Endodermal cell (in vitro differentiated cells): Measurements from ENCODE around the gene SYT2. TPM values are rescaled to one million over a fixed set of nuclear protein-coding genes. Genes with fewer than 3 reads are reported as not detected.
"Not testable (repeated sequence)": the region's sequence is repeated elsewhere in the genome, so short reads cannot be mapped to it uniquely, and the experiment has no call there.

Experiments
- DNase-seq: peaks from one replicate; pipeline ENCODE4 v3.0.0-alpha.2; 2017
- H3K27ac ChIP-seq: 2 replicates; pipeline ENCODE4 v1.5.1; 2013; ENCODE audit warnings: mild to moderate bottlenecking, low read depth, low read length, moderate library complexity
- H3K27me3 ChIP-seq: 2 replicates; pipeline ENCODE4 v1.6.1; 2013; ENCODE audit warnings: mild to moderate bottlenecking, low read length, moderate library complexity; ENCODE audit not compliant: insufficient read depth, control insufficient read depth, poor library complexity, severe bottlenecking
- H3K36me3 ChIP-seq: 2 replicates; pipeline ENCODE4 v1.7.0; 2013; ENCODE audit warnings: mild to moderate bottlenecking, low read length, moderate library complexity; ENCODE audit not compliant: control insufficient read depth, insufficient read depth
- H3K4me1 ChIP-seq: one replicate; pipeline ENCODE4 v1.7.0; 2013; ENCODE audit warnings: low read length; ENCODE audit not compliant: control insufficient read depth, insufficient read depth
- H3K4me3 ChIP-seq: 2 replicates; pipeline ENCODE4 v1.5.1; 2013; ENCODE audit warnings: mild to moderate bottlenecking, low read length, moderate library complexity
- H3K9ac ChIP-seq: 2 replicates; pipeline ENCODE4 v1.6.1; 2013; ENCODE audit warnings: mild to moderate bottlenecking, low read length, moderate library complexity; ENCODE audit not compliant: poor library complexity, severe bottlenecking; ENCODE audit errors: extremely low read depth
- H3K9me3 ChIP-seq: 2 replicates; pipeline ENCODE4 v1.6.1; 2013; ENCODE audit warnings: mild to moderate bottlenecking, low read length, moderate library complexity; ENCODE audit not compliant: control insufficient read depth
- H3K27ac Mint-ChIP-seq: 2 replicates; pipeline ENCODE4 v1.8.0; 2020; ENCODE audit warnings: mixed read lengths
- H3K27me3 Mint-ChIP-seq: 2 replicates; pipeline ENCODE4 v1.8.0; 2021; ENCODE audit warnings: mild to moderate bottlenecking, mixed read lengths; ENCODE audit not compliant: insufficient read depth
- H3K36me3 Mint-ChIP-seq: 2 replicates; pipeline ENCODE4 v1.8.0; 2020; ENCODE audit warnings: low read depth, mixed read lengths
- H3K4me1 Mint-ChIP-seq: 2 replicates; pipeline ENCODE4 v1.8.0; 2020; ENCODE audit warnings: mixed read lengths
- H3K4me3 Mint-ChIP-seq: 2 replicates; pipeline ENCODE4 v1.8.0; 2020; ENCODE audit warnings: mild to moderate bottlenecking, moderate library complexity, mixed read lengths
- H3K9me3 Mint-ChIP-seq: 2 replicates; pipeline ENCODE4 v1.8.0; 2020; ENCODE audit warnings: mild to moderate bottlenecking, mixed read lengths
- WGBS, 2 experiments: methylation state at CpG; one replicate each; pipeline versions ENCODE4 v1.1.5 to v1.1.7; 2013; ENCODE audit warnings: missing lambda C conversion rate in 2 of 2, mixed read lengths in 1 of 2; ENCODE audit not compliant: insufficient coverage in 1 of 2, insufficient read length in 1 of 2; 5-methylcytosine and 5-hydroxymethylcytosine counted together
- total RNA-seq, 2 donors: library from RNA; stranded (reverse); fragmentation: NEBNext Ultra II Directional in 1 of 2; extraction: Animal tissue kit (Norgen Biotek cat#: 25700) in 1 of 2; gene quantifications; 2 replicates in 1 of 2; 3 replicates in 1 of 2; pipeline ENCODE4 v1.2.1, GENCODE V29; 2021
- TF ChIP-seq, protein P1 (sequence below): fragments of 200-600 bp; sonication (generic); conservative IDR thresholded peaks from 2 replicates; pipeline ENCODE4 v1.5.0; 2021; ENCODE audit warnings: antibody characterized with exemption, mild to moderate bottlenecking

The SYT2 gene
- total RNA-seq, 2 donors from 2014 or later = 2.9 to 4.4 TPM

GRCh38 chr1:202586018-202586821, 124.0 kb downstream of the SYT2 start:
- no peaks in the 10 kb centered on the region for H3K9me3 Mint-ChIP-seq
- H3K4me1 Mint-ChIP-seq = peaks cover 59% of the 10 kb centered on the region
- H3K36me3 Mint-ChIP-seq = no peaks in the 10 kb centered on the region
- peak overlapping the region; percentile 3 for H3K27ac ChIP-seq
- no peaks in the 10 kb centered on the region for H3K27me3 Mint-ChIP-seq
- no peaks in the 10 kb centered on the region for H3K36me3 ChIP-seq
- no peaks in the 10 kb centered on the region for H3K27me3 ChIP-seq
- no peak for DNase-seq
- peak overlapping the region; percentile 81 for H3K27ac Mint-ChIP-seq
- WGBS, 2 experiments = 83 to 86% methylated on average over 4 of the region's 4 CpGs
- no peak overlapping the region for H3K4me3 Mint-ChIP-seq
- peak overlapping the region; percentile 27 for H3K4me3 ChIP-seq
- H3K9ac ChIP-seq = peak overlapping the region; percentile 11
- H3K4me1 ChIP-seq = peaks cover 47% of the 10 kb centered on the region
- no peaks in the 10 kb centered on the region for H3K9me3 ChIP-seq
- TF ChIP-seq, protein P1, sequence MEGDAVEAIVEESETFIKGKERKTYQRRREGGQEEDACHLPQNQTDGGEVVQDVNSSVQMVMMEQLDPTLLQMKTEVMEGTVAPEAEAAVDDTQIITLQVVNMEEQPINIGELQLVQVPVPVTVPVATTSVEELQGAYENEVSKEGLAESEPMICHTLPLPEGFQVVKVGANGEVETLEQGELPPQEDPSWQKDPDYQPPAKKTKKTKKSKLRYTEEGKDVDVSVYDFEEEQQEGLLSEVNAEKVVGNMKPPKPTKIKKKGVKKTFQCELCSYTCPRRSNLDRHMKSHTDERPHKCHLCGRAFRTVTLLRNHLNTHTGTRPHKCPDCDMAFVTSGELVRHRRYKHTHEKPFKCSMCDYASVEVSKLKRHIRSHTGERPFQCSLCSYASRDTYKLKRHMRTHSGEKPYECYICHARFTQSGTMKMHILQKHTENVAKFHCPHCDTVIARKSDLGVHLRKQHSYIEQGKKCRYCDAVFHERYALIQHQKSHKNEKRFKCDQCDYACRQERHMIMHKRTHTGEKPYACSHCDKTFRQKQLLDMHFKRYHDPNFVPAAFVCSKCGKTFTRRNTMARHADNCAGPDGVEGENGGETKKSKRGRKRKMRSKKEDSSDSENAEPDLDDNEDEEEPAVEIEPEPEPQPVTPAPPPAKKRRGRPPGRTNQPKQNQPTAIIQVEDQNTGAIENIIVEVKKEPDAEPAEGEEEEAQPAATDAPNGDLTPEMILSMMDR = no peak

DNA sequence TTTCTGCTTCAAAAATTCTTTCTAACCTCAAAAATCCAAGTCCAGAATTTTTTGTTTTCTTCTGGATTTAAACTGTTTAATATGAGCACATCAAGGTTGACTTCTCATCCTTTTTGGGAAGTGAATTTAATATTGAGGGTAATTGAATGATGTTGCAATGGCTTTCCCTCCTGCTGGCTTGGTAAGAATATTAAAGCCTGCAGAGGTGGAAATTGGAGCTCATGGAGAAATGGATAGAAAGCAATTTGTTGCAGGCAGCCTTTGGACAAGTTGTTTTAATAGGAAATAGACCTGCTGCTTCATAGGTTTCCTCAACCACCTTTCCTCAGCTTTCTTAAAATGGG, 124.7 kb downstream of the SYT2 start:
- peak overlapping the region; percentile 3 for H3K27ac ChIP-seq
- H3K27ac Mint-ChIP-seq = no peak overlapping the region

DNA sequence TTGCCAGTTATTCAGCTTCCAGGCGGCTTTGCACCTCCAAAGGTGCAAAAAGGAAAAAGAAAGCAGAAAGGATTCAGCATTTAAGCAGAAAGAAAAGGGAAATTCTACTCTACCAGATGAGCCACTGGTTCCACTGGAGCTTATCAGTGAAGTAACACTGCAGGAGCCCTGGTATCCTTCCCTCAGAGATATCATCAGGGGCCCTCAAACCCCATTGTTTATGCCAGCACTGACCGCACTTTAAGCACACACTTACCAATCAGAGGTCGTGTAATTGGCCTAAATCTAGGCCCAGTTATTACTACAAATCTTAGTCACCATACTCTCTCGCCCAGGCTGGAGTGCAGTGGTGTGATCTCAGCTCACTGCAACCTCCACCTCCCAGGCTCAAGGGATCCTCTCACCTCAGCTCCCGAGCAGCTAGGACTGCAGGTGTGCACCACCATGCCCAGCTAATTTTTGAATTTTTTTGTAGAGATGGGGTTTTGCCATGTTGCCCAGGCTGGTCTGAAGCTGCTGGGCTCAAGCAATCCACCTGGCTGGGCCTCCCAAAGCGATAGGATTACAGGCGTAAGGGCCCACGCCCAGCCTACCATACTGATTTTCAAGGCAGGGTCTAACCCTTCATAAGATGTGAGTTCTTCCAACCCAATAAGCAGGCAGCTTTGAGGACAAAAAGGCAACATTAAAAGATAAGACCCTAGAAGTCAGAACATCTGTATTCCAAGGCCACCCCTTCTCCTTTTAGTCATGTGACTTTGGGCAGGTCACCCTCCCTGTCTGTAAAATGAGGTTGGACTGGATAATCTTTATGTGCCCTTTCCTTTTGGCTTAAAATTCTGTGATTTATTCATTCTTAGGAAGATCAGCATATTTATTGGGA, 125.3 kb downstream of the SYT2 start:
- 81 to 93% methylated on average over 4 to 8 of the region's 8 CpGs for WGBS, 2 experiments
- peaks cover 47% of the 10 kb centered on the region for H3K4me1 ChIP-seq
- no peaks in the 10 kb centered on the region for H3K27me3 ChIP-seq
- no peaks in the 10 kb centered on the region for H3K9me3 Mint-ChIP-seq
- peaks cover 59% of the 10 kb centered on the region for H3K4me1 Mint-ChIP-seq
- no peaks in the 10 kb centered on the region for H3K36me3 ChIP-seq
- TF ChIP-seq, protein P1 = no peak
- peaks cover 2% of the 10 kb centered on the region for H3K36me3 Mint-ChIP-seq
- H3K9ac ChIP-seq = no peak overlapping the region
- peak overlapping the region; percentile 6 for H3K4me3 Mint-ChIP-seq
- no peaks in the 10 kb centered on the region for H3K9me3 ChIP-seq
- H3K27ac ChIP-seq = no peak overlapping the region
- H3K27me3 Mint-ChIP-seq = no peaks in the 10 kb centered on the region
- DNase-seq = no peak
- peak overlapping the region; percentile 31 for H3K27ac Mint-ChIP-seq
- no peak overlapping the region for H3K4me3 ChIP-seq

More for the DNA sequence above, 124.7 kb downstream of the SYT2 start:
- Histone ChIP-seq H3K4me1 (peaks cover 47% of the 10 kb centered on the region), H3K9ac (peak overlapping the region; percentile 11), H3K36me3 (no peaks in the 10 kb centered on the region), H3K4me3 (no peak overlapping the region), H3K9me3 (no peaks in the 10 kb centered on the region), H3K27me3 (no peaks in the 10 kb centered on the region)
- H3K9me3 Mint-ChIP-seq = no peaks in the 10 kb centered on the region
- peaks cover 59% of the 10 kb centered on the region for H3K4me1 Mint-ChIP-seq
- peaks cover 2% of the 10 kb centered on the region for H3K36me3 Mint-ChIP-seq
- H3K4me3 Mint-ChIP-seq = no peak overlapping the region
- TF ChIP-seq, protein P1 = no peak
- H3K27me3 Mint-ChIP-seq = no peaks in the 10 kb centered on the region
- DNase-seq = no peak

- H3K9ac ChIP-seq, H3K9me3 ChIP-seq, H3K36me3 Mint-ChIP-seq, H3K27me3 ChIP-seq, H3K27ac Mint-ChIP-seq, H3K4me3 Mint-ChIP-seq, H3K4me3 ChIP-seq, DNase-seq, H3K36me3 ChIP-seq, H3K9me3 Mint-ChIP-seq, H3K27me3 Mint-ChIP-seq, H3K27ac ChIP-seq: not testable (repeated sequence)
- WGBS, 2 experiments = 83 to 95% methylated on average over 1 to 5 of the region's 5 CpGs
- peaks cover 61% of the 10 kb centered on the region for H3K4me1 Mint-ChIP-seq
- H3K4me1 ChIP-seq = peaks cover 40% of the 10 kb centered on the region
These were observed 127.9 kb downstream of the SYT2 start for GRCh38 chr1:202582350-202582749.
